GM18526 (cell line): ENCODE measurements around the gene ALKBH5.

ENCODE experiments used
- POLR2A ChIP-seq: IDR thresholded peaks from 3 replicates; pipeline ENCODE4 v1.6.1; 2011; ENCODE audit not compliant: insufficient read length; ENCODE audit errors: extremely low read depth

The ALKBH5 gene

DNA sequence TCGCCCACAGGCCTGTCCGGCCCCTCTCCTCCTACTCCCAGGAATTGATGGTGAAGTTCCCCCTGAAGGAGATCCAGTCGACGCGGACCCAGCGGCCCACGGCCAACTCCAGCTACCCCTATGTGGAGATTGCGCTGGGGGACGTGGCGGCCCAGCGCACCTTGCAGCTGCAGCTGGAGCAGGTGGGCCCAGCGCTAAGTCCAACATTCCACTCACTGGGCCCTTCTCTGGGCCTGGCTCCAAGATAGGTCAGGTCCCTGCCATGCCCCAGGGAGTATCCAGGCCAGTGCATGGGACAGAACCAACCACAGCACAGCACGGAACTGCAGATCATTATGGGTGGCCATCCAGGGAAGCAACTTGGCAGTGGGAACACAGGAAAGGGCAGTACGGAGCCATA, 9.9 kb upstream of the ALKBH5 start:
- no peak for TF ChIP-seq POLR2A

DNA sequence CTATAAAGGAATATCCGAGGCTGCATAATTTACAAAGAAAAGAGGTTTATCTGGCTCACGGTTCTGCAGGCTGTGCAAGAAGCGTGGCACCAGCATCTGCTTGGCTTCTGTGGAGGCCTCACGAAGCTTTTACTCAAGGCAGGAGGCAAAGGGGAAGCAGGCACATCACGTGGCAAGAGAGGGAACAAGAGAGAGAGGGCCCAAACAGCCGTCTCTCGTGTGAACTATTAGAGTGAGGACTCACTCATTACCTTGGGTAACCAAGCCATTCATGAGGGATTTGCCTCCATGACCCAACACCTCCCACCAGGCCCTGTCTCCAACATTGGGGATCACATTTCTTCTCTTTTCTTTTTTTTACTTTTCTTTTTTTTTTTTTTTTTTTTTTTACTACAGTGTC, 7.5 kb upstream of the ALKBH5 start:
- no peak for TF ChIP-seq POLR2A

DNA sequence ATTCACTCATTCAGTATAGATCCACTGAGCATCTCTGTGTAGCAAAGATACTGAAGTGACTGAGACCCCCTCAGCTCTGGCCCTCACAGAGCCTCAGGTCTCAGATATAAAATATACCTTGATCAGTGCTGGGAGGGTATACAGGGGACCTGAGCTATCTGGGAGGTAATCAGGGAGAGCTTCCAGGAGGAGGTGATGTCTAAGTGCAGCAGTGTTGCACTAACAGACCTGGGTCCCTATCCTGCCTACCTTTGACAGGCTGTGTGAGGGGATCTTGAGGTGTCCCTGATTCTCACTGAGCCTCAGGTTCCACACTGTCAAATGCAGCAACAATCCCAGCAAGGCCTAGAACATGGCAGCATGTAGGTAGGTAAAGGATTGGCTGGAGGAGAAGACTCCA, 6.5 kb upstream of the ALKBH5 start:
- TF ChIP-seq POLR2A = no peak

DNA sequence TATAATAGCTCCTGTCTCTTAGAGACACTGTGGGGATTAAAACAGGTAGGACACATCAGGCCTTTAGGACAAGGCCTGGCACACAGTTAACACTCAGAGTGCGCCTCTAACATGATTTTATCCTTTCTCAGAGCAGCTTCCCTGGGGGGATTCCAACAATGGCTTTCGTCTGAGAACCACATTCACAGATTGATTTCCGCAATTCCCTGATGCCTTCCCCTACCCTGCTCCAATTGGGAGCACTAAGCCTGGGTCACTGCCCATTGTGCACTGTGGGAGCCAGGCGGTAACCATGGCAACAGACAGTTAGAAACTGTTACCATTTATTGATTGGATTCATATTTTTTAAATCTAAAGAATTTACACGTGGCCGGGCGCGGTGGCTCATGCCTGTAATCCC, 5.9 kb upstream of the ALKBH5 start:
- TF ChIP-seq POLR2A = no peak

DNA sequence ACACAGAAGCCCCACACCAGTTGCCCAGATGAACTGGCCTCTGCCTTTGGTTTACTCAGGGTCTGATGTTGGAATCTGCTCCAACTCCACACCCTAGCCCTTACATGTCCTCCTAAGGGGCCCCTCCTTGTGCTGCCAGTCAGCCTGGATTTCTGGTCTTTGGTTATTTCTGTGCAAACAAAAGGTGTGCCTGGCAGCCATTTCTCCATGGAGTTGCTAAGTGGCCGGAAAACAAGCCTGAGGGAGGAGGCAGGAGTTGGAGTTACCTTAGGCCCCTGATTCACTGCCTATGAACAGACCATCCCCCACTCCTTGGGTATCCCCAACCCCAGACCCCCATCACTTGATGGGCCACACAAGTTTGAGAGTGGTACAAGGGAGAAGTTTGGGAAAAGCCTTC, 4.4 kb upstream of the ALKBH5 start:
- TF ChIP-seq POLR2A = no peak

DNA sequence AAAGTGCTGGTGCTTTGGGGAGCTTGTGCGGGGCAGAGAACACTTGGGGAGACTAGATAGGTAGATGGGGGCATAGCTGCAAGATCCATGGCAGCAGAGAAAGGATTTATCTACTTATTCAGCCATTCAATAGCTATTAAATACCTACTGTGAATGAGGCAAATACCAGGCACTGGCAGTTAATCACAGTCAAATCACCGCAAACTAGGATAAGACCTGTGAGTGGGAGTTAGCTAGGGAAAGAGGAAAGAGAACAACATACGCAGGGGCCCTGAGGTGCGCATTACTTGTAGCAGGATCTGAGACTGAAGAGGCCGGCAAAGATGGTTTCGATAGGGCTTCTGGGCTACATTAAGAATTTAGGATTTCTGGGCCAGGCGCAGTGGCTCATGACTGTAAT, 3.8 kb upstream of the ALKBH5 start:
- no peak for TF ChIP-seq POLR2A

DNA sequence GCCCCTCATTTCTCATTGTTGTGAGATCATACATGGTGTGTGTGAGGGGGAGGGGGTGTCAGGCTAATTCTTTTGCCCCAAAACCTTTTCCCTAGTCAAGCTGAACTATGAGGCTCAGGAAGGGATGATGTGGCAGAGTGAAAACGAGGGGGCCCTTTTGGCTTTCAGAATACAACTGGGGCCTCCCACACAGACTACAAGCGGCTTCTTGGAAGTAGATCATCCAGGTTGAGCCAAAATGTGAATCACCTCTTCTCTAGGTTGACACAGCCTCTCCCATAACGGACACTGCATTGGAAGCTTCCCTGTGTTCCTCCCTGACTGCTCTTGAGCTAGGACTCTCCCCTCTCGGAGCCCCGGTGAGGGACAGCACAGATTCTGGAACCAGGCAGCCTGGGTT, 2.3 kb upstream of the ALKBH5 start:
- no peak for TF ChIP-seq POLR2A

DNA sequence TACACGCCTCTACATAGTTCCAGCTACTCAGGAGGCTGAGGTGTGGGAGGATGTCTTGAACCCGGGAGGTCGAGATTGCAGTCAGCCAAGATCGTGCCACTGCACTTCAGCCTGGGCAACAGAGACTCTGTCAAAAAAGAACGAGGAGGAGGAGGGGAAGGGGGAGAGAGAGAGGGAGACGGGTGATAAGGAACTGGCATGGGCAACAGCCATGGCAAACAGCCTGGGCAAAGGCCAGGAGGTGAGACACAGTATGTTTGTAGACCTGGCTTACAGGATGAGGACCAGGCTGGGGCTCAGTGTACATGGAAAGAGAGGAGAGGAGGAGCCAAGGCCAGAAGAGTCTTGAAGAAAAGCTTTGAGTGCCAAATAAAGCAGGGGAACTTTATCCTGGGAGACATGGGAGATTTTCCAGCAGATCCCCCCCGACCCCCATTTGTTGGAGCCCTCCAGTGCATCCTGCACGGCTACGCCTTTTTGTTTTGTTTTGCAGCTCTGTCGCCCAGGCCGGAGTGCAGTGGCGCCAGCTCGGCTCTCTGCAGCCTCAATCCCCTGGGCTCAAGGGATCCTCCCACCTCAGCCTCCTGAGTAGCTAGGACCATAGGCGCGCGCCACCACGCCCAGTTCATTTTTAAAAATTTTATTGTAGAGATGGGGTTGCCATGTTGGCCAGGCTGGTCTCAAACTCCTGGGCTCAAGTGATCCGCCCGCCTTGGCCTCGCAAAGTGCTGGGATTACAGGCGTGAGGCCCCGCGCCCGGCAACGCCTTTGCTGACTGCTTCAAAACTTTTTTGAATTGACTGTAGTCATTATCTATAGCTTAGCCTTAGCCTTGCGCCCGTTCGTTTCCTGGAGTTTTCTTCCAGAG, 1.3 kb upstream of the ALKBH5 start:
- TF ChIP-seq POLR2A = no peak

DNA sequence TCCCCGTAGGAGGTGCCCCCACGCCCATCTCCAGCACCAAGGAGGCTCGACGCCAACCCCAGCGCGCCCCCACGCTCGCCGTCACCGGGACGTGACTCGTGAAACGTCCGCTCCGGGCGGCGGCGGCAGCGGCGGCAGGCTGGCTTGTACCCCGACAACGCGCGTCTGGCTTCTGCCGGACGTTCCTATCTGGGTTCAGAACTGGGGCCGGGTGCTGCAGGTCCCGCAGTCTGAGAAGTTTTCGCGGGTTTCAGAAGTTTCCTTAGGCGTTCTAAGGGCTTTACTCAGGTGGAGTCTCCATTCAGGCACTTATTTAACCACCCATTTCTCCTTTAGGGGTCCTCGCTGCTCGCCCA, 672 bp upstream of the ALKBH5 start:
- peak; percentile 73 for TF ChIP-seq POLR2A

DNA sequence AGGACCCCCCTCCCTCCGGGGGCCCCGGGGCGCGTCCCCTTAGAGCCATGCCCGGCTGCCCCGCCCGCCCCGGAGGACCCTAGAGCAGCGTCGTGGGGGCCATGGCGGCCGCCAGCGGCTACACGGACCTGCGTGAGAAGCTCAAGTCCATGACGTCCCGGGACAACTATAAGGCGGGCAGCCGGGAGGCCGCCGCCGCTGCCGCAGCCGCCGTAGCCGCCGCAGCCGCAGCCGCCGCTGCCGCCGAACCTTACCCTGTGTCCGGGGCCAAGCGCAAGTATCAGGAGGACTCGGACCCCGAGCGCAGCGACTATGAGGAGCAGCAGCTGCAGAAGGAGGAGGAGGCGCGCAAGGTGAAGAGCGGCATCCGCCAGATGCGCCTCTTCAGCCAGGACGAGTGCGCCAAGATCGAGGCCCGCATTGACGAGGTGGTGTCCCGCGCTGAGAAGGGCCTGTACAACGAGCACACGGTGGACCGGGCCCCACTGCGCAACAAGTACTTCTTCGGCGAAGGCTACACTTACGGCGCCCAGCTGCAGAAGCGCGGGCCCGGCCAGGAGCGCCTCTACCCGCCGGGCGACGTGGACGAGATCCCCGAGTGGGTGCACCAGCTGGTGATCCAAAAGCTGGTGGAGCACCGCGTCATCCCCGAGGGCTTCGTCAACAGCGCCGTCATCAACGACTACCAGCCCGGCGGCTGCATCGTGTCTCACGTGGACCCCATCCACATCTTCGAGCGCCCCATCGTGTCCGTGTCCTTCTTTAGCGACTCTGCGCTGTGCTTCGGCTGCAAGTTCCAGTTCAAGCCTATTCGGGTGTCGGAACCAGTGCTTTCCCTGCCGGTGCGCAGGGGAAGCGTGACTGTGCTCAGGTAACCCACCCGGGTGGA, 759 bp downstream of the ALKBH5 start:
- no peak for TF ChIP-seq POLR2A

DNA sequence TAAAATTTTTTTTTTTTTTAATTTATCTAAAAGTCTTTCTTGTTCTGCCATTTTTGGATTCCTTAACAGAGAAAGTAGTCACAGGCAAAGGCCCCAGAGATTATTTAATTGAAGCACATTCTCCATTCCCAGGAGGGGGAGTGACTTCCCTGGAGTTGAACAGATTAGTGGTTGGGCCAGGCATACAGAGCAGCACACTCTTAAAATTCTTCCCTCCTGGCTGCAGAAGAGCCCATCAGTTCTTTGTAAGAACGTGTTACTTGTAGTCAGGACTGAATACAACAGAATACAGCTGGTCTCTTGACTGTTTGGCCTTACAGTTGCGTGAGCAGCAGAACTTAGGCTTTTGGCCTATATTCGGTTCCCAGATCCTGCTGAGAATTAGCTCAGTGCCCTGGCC, 1.8 kb downstream of the ALKBH5 start:
- no peak for TF ChIP-seq POLR2A

DNA sequence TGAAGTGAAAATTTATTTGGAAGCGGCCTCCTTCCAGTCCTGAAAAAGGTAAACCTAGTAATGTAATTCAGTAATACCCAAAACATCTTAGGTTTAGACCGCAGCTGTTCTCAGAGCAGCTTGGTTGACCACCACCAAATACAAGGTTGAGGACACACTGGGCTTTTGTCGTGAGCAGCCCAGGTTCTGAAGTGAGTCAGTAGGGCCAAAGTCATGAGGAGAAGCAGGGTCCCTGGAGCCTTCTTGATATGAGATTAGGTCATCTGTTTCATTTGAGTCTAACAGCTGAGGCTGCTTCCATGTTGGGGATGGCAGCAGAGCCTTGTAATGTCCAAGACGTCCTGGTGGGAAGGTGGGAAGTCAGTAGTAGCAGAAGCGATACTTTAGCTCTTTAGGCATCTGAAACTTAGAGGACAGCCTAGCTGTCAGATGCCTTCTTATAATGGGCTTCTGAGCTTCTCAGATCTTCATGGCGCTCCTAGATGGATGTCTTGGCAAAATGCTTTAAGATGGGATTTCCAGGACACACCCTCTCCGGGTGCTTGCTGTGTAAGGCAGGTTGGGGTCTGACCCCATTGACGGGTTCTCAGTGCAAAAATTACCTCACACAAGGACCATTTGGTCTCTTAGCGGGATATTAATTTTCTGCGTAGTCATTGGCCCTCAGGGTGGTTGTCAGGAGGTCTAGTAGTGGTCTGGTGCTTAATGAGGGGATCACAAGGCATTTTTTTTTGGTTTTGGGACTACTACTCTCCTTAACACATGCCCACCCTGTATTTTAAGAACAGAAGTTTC, 2.4 kb downstream of the ALKBH5 start:
- TF ChIP-seq POLR2A = no peak

DNA sequence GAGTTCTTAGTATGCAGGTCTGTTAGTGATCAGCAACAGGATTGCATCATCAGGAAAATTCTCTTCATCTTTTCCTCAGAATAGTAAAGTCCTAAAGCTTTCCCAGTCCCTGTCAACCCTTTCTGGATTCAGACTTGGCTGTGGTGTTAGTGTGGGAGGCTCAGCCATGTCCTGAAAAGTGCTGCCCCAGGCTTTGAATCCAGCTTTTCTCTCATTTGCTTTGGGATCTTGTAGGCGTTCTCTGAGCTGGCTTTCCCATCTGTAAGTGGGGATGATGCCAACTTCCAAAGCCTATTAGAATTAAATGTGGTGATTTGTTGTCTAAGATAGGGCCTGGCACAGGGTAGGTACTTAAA, 3.0 kb downstream of the ALKBH5 start:
- TF ChIP-seq POLR2A = no peak

DNA sequence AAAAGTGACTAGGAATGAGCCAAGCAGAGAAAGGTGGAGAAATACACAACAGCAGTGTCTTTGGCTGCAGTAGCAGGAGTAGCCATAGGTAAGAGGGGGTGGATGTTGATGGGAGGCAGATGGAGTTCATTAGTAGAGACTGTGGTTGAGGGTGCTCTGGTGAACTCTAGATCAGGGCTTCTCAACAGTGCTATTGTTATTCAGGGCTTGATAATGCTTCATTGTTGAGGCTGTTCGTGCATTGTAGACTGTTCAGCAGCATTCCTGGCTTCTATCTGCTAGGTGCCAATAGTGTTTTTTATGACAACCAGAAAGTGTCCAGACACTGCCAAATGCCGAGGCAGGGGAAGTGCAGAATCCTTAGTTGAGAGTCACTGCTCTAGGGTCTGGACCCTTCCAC, 3.6 kb downstream of the ALKBH5 start:
- TF ChIP-seq POLR2A = no peak

DNA sequence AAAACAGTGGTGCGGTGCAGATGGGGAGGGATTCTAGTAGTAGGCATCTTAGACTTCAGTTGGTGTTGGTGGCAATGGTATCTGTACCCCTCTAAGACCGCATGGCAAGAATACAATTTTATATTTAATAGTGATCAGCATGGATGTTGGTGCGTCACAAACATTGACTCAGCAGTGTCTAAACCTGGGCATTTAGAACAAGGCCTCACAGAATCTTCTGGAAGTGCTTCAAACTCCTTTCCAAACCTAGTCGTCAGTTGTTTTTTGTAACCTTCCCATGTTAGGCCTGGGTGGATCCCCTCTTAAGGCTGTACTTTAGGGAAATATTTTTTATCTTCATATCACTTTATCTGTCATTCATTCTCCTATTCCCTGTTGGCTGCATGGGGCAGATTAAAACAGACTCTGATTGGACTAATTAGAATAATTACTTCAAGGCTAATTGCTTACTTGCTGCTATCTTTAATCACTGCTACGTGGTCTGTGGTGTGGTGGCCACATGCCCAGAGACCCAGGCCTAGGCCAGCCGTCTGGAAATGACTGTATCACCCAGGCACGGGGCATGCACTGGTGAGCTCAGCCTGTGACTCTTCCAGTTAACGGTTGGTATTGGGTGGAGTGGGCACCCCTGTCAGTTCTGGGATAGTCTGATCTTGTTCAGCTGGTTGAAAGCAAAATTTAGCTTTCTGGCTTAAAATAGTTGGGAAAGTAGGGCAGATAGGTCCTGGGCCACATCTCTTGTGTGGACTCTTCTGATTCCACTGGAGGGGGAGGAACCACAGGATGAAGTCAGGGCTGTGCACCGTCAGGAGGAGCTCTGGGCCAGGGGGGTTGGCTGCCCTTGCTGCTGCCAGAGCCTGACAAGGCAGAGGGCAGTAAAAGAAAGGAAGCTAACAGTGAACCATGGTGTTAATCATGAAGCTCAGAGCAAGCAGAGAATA, 4.5 kb downstream of the ALKBH5 start:
- no peak for TF ChIP-seq POLR2A

DNA sequence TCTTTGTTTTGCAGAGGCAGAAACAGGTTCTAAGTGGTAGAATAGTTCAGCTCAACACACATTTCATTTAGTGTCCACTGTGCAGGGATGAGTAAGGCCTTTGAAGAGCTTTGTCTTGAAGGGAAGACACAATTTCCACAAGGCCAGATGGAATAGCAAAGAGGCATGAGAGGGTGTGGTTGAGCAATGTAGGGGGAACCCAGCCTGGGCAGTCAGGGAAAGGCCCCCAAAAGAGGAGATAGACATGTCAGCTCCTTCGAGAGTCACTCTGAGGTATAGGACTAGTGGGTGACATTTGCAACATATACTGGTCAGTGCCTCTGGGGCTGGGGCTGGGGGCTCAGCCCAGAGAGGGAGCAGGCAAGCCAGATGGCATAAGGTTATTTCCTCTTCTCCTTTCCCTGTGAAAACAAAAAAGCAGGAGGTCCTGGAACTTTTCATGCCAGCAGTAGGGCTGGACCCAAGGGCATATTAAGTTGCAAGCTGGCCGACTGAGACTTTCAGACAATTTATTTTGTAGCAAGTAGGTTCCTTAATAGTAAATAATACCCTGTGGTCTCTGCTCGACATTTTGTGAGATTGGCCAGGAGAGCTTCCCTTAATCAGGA, 7.1 kb downstream of the ALKBH5 start:
- TF ChIP-seq POLR2A = no peak
